Measurements from ENCODE around the gene UPP2.

- TF ChIP-seq POLR2A (IDR thresholded peaks at IDR 0.05) (no peak), CTCF (IDR thresholded peaks at IDR 0.05) (no peak)
Measured at GRCh38 chr2:158143703-158144360, 42.2 kb downstream of the UPP2 start.

Data from Peyer's patch (tissue), 4 donors.